Measurements from ENCODE around the gene HBS1L. TPM values are rescaled to one million over a fixed set of nuclear protein-coding genes. Genes with fewer than 3 reads are reported as not detected.

The HBS1L gene
- total RNA-seq, 4 donors from 2014 or later = 52.8 to 87.1 (median 70.7) TPM

- no peak for DNase-seq
- TF ChIP-seq, protein P1, sequence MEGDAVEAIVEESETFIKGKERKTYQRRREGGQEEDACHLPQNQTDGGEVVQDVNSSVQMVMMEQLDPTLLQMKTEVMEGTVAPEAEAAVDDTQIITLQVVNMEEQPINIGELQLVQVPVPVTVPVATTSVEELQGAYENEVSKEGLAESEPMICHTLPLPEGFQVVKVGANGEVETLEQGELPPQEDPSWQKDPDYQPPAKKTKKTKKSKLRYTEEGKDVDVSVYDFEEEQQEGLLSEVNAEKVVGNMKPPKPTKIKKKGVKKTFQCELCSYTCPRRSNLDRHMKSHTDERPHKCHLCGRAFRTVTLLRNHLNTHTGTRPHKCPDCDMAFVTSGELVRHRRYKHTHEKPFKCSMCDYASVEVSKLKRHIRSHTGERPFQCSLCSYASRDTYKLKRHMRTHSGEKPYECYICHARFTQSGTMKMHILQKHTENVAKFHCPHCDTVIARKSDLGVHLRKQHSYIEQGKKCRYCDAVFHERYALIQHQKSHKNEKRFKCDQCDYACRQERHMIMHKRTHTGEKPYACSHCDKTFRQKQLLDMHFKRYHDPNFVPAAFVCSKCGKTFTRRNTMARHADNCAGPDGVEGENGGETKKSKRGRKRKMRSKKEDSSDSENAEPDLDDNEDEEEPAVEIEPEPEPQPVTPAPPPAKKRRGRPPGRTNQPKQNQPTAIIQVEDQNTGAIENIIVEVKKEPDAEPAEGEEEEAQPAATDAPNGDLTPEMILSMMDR (IDR thresholded peaks at IDR 0.05) = no peak
- TF ChIP-seq POLR2A (IDR thresholded peaks at IDR 0.05) = no peak
- Histone ChIP-seq H3K4me1 (no peaks in the 10 kb centered on the region), H3K36me3 (peaks cover 5 to 14% of the 10 kb centered on the region in 2 donors), H3K4me3 (replicated peaks in 1 of 3) (no peak overlapping the region), H3K9me3 (no peaks in the 10 kb centered on the region), H3K27me3 (no peaks in the 10 kb centered on the region), H3K27ac (no peak overlapping the region)
- intact Hi-C loops (cut with DNase I) = no loop called here
Observed at GRCh38 chr6:134962421-134962820, 92.2 kb downstream of the HBS1L start.

DNA sequence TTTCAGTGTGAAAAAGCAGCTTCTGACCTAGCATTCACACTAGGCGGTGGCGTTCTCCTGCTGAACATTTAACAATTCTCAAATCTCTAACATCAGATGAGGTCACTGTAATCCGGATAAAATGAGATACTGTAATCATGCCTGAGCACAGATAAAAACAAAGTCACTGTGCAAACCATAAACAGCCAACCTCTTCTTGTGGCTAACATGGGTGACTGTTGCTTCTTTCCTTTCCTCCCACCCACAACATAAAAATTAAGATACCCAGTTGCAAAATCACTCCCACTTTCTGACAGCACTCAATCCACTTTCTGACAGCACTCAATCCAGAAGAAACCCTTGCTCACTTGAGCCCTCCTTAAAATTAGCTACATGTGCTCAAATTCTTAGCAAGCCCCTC lies 93.3 kb downstream of the HBS1L start:
- Histone ChIP-seq H3K9me3 (no peaks in the 10 kb centered on the region), H3K4me3 (replicated peaks in 1 of 3) (no peak overlapping the region), H3K27ac (no peak overlapping the region), H3K27me3 (no peaks in the 10 kb centered on the region), H3K36me3 (peaks cover 5 to 14% of the 10 kb centered on the region in 2 donors), H3K4me1 (no peaks in the 10 kb centered on the region)
- 95 to 99% methylated on average over 3 of the region's 3 CpGs for WGBS, 2 donors
- TF ChIP-seq POLR2A (IDR thresholded peaks at IDR 0.05) = no peak
- TF ChIP-seq, protein P1 (IDR thresholded peaks at IDR 0.05) = no peak
- no peak for DNase-seq
- intact Hi-C loops (cut with DNase I) = no loop called here

GRCh38 chr6:134959603-134960002 lies 95.0 kb downstream of the HBS1L start:
- Histone ChIP-seq H3K27me3 (no peaks in the 10 kb centered on the region), H3K9me3 (no peaks in the 10 kb centered on the region), H3K4me3 (replicated peaks in 1 of 3) (no peak overlapping the region), H3K36me3 (peaks cover 0 to 5% of the 10 kb centered on the region in 2 donors), H3K27ac (no peak overlapping the region), H3K4me1 (no peaks in the 10 kb centered on the region)
- TF ChIP-seq POLR2A (IDR thresholded peaks at IDR 0.05) = no peak
- TF ChIP-seq, protein P1 (IDR thresholded peaks at IDR 0.05) = no peak
- intact Hi-C loops (cut with DNase I) = no loop called here
- DNase-seq = no peak

- 91 to 97% methylated on average over 2 of the region's 2 CpGs for WGBS, 2 donors
- intact Hi-C loops (cut with DNase I) = no loop called here
- H3K4me1 ChIP-seq = no peaks in the 10 kb centered on the region
- H3K9me3 ChIP-seq = no peaks in the 10 kb centered on the region
- no peaks in the 10 kb centered on the region for H3K27me3 ChIP-seq
- TF ChIP-seq, protein P1 (IDR thresholded peaks at IDR 0.05) = no peak
- no peak for TF ChIP-seq POLR2A (IDR thresholded peaks at IDR 0.05)
- H3K27ac ChIP-seq = no peak overlapping the region
- H3K4me3 ChIP-seq (replicated peaks in 1 of 3) = no peak overlapping the region
- H3K36me3 ChIP-seq = no peaks in the 10 kb centered on the region
- no peak for DNase-seq
Observed at GRCh38 chr6:134956676-134957075, 97.9 kb downstream of the HBS1L start.

DNA sequence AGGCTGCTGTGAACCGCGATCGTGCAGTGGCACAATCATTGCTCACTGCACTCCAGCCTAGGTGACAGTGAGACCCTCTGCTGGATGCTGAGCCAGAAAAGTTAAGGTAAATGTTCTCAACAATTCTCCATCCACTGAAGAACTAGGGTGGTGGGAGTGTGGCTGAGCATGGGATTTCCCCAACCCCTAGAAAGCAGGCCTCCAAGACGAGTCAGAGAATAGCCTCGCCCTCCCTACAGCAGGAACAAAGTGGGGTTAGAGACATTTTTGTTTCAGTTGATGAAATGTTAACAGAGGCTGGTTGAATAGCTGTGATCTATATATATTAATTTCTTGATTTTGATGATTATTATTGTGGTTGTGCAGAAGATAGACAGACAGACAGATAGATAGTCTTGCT lies 98.6 kb downstream of the HBS1L start:
- Histone ChIP-seq H3K27me3 (no peaks in the 10 kb centered on the region), H3K27ac (no peak overlapping the region), H3K36me3 (no peaks in the 10 kb centered on the region), H3K4me1 (no peaks in the 10 kb centered on the region), H3K4me3 (replicated peaks in 1 of 3) (no peak overlapping the region), H3K9me3 (no peaks in the 10 kb centered on the region)
- 88 to 96% methylated on average over 5 of the region's 5 CpGs for WGBS, 2 donors
- TF ChIP-seq, protein P1 (IDR thresholded peaks at IDR 0.05) = no peak
- TF ChIP-seq POLR2A (IDR thresholded peaks at IDR 0.05) = no peak
- no peak for DNase-seq
- intact Hi-C loops (cut with DNase I) = no loop called here

Measured in thyroid gland (tissue), 4 donors.